ENCODE results near the gene INHBE. TPM values are rescaled to one million over a fixed set of nuclear protein-coding genes. Genes with fewer than 3 reads are reported as not detected.
"Not testable (repeated sequence)": the region's sequence is repeated elsewhere in the genome, so short reads cannot be mapped to it uniquely, and the experiment has no call there.

The INHBE gene
- total RNA-seq, 8 experiments from 2014 or later = 0.41 to 19.9 (median 2.6) TPM

- ATAC-seq (replicated peaks in 6 of 8) = no peak
- Histone ChIP-seq H3K27ac (no peak overlapping the region), H3K4me1 (replicated peaks in 1 of 2) (no peaks in the 10 kb centered on the region), H3K4me3 (no peak overlapping the region)
- in situ Hi-C loops (cut with MboI; ENCODE audit: low pct_unique_long_range_greater_than_20kb in 2 of 9, low sequenced_read_pairs in 9 of 9, unreplicated experiment in 9 of 9) = no loop called here
- 80 to 100% (median 100%) methylated on average over 1 to 2 of the region's 4 CpGs; no CpG with 5 or more reads in 3 of the 10 experiments for WGBS, 10 experiments
These were observed 43.5 kb downstream of the INHBE start for GRCh38 chr12:57498571-57498970.

DNA sequence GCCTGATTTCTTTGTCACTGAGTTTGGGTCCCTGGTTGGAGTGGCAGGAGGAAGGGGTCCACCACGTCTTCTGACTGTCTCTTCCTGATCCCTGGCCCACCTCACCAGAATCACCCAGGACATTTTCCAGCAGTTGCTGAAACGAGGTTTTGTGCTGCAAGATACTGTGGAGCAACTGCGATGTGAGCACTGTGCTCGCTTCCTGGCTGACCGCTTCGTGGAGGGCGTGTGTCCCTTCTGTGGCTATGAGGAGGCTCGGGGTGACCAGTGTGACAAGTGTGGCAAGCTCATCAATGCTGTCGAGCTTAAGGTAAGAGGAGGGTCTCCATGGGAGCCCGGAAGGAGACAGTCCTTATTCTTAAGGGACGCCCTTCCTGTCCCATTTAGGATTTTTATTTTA is 45.1 kb downstream of the INHBE start:
- Histone ChIP-seq H3K27ac (no peak overlapping the region), H3K4me3 (no peak overlapping the region), H3K4me1 (replicated peaks in 1 of 2) (no peaks in the 10 kb centered on the region)
- no peak for ATAC-seq (replicated peaks in 6 of 8)
- WGBS, 10 experiments = 89 to 97% (median 95%) methylated on average over 3 to 10 of the region's 11 CpGs; no CpG with 5 or more reads in 3 of the 10 experiments
- in situ Hi-C loops (cut with MboI; ENCODE audit: low pct_unique_long_range_greater_than_20kb in 2 of 9, low sequenced_read_pairs in 9 of 9, unreplicated experiment in 9 of 9) = no loop called here

- H3K4me3 ChIP-seq; in situ Hi-C loops (cut with MboI; ENCODE audit: low pct_unique_long_range_greater_than_20kb in 2 of 9, low sequenced_read_pairs in 9 of 9, unreplicated experiment in 9 of 9); H3K4me1 ChIP-seq (replicated peaks in 1 of 2); ATAC-seq (replicated peaks in 6 of 8); H3K27ac ChIP-seq: not testable (repeated sequence)
- 93 to 100% (median 98%) methylated on average over 2 to 20 of the region's 22 CpGs; no CpG with 5 or more reads in 3 of the 10 experiments for WGBS, 10 experiments
These were observed 47.3 kb downstream of the INHBE start for GRCh38 chr12:57502311-57502969.

DNA sequence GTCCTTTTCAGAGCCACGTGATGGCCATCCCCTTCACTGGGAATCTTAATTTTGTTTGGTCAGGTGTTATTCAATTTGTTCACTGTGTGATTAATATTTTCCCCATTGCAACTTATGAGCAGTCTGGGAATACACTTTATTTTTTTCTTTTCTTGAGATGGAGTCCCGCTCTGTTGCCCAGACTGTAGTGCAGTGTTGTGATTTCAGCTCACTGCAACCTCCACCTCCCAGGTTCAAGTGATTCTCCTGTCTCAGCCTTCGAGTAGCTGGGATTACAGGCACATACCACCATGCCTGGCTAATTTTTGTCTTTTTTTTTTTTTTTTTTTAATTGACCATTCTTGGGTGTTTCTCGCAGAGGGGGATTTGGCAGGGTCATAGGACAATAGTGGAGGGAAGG is 51.4 kb downstream of the INHBE start:
- H3K4me3 ChIP-seq; H3K27ac ChIP-seq; ATAC-seq (replicated peaks in 6 of 8); in situ Hi-C loops (cut with MboI; ENCODE audit: low pct_unique_long_range_greater_than_20kb in 2 of 9, low sequenced_read_pairs in 9 of 9, unreplicated experiment in 9 of 9); H3K4me1 ChIP-seq (replicated peaks in 1 of 2): not testable (repeated sequence)
- 67 to 100% (median 95%) methylated on average over 1 to 3 of the region's 4 CpGs; no CpG with 5 or more reads in 1 of the 10 experiments for WGBS, 10 experiments

Other genes starting within 250 kb of the INHBE start
- gene NXPH4, start 238.5 kb upstream of the INHBE start, total RNA-seq = 10 to 100 TPM in 5 of 8 experiments, 1 to 10 TPM in 1, under 1 TPM in 2; 0.36 to 16.3 (median 10.7) TPM
- gene SHMT2, start 225.6 kb upstream of the INHBE start, total RNA-seq = 100 to 1,000 TPM in 5 of 8 experiments, 10 to 100 TPM in 3; 72.9 to 187 (median 120) TPM
- 1 to 10 TPM in 6 of 8 experiments, under 1 TPM in 2; 0.87 to 4.8 (median 1.5) TPM for gene STAC3, start 204.1 kb upstream of the INHBE start, total RNA-seq
- gene R3HDM2, start 24.3 kb upstream of the INHBE start, total RNA-seq = 10 to 100 TPM; 14.7 to 75.2 (median 31.6) TPM
- gene INHBC, start 20.5 kb upstream of the INHBE start, total RNA-seq = under 1 TPM; 0.14 to 0.85 (median 0.22) TPM
- 1 to 10 TPM in 7 of 8 experiments, under 1 TPM in 1; 0.66 to 8.3 (median 3.2) TPM for gene GLI1, start 4.5 kb downstream of the INHBE start, total RNA-seq
- 1 to 10 TPM in 5 of 8 experiments, under 1 TPM in 3; 0.45 to 6.2 (median 2.0) TPM for gene ARHGAP9, start 24.6 kb downstream of the INHBE start, total RNA-seq
- 100 to 1,000 TPM; 133 to 437 (median 224) TPM for gene MARS1, start 32.8 kb downstream of the INHBE start, total RNA-seq
- 100 to 1,000 TPM in 5 of 8 experiments, 10 to 100 TPM in 3; 31.9 to 244 (median 136) TPM for gene DDIT3, start 65.2 kb downstream of the INHBE start, total RNA-seq
- gene MBD6, start 67.5 kb downstream of the INHBE start, total RNA-seq = 10 to 100 TPM in 4 of 8 experiments, 1 to 10 TPM in 4; 5.5 to 37.5 (median 9.7) TPM
- gene DCTN2, start 91.9 kb downstream of the INHBE start, total RNA-seq = 100 to 1,000 TPM; 104 to 184 (median 161) TPM
- gene KIF5A, start 94.7 kb downstream of the INHBE start, total RNA-seq = 100 to 1,000 TPM in 1 of 8 experiments, 10 to 100 TPM in 4, 1 to 10 TPM in 2, under 1 TPM in 1; 0.91 to 111 (median 60.5) TPM
- 10 to 100 TPM; 12.5 to 29.4 (median 21.4) TPM for gene PIP4K2C, start 135.9 kb downstream of the INHBE start, total RNA-seq
- gene DTX3, start 149.5 kb downstream of the INHBE start, total RNA-seq = 10 to 100 TPM in 7 of 8 experiments, 1 to 10 TPM in 1; 2.8 to 79.9 (median 62.7) TPM
- 10 to 100 TPM; 16.1 to 28.5 (median 17.9) TPM for gene ARHGEF25, start 156.1 kb downstream of the INHBE start, total RNA-seq
- 10 to 100 TPM in 5 of 8 experiments, 1 to 10 TPM in 1, under 1 TPM in 2; 0.61 to 34.3 (median 19.4) TPM for gene B4GALNT1, start 177.9 kb downstream of the INHBE start, total RNA-seq
- gene OS9, start 238.8 kb downstream of the INHBE start, total RNA-seq = 100 to 1,000 TPM in 6 of 8 experiments, 10 to 100 TPM in 2; 94.0 to 297 (median 134) TPM